Neural cell (in vitro differentiated cells): ENCODE results near the gene C19orf67.

ENCODE experiments used
- CTCF ChIP-seq: fragments of 450-650 bp; IDR thresholded peaks from 2 replicates; pipeline ENCODE4 v1.5.1; 2014; ENCODE audit warnings: antibody characterized with exemption, mild to moderate bottlenecking, moderate library complexity; ENCODE audit not compliant: poor library complexity, severe bottlenecking
- EP300 ChIP-seq: fragments of 450-650 bp; conservative IDR thresholded peaks from 2 replicates; pipeline ENCODE4 v1.6.1; 2014; ENCODE audit warnings: antibody characterized with exemption, mild to moderate bottlenecking, moderate library complexity; ENCODE audit not compliant: poor library complexity, severe bottlenecking
- EZH2 ChIP-seq: fragments of 200-600, 300-800 bp; shearing (Covaris generic), sonication (generic); IDR thresholded peaks from 2 replicates; pipeline ENCODE4 v1.6.1; 2014; ENCODE audit warnings: antibody characterized with exemption, low read length, borderline replicate concordance, mild to moderate bottlenecking; ENCODE audit not compliant: insufficient read depth, poor library complexity, severe bottlenecking
- MXI1 ChIP-seq: fragments of 450-650 bp; conservative IDR thresholded peaks from 2 replicates; pipeline ENCODE4 v1.6.1; 2014; ENCODE audit warnings: antibody characterized with exemption, mild to moderate bottlenecking; ENCODE audit not compliant: poor library complexity, severe bottlenecking
- POLR2AphosphoS5 ChIP-seq: IDR thresholded peaks from 2 replicates; pipeline ENCODE4 v1.6.1; 2012
- RAD21 ChIP-seq: fragments of 450-650 bp; conservative IDR thresholded peaks from 2 replicates; pipeline ENCODE4 v1.6.1; 2014; ENCODE audit warnings: antibody characterized with exemption, mild to moderate bottlenecking, moderate library complexity
- REST ChIP-seq: IDR thresholded peaks from 2 replicates; pipeline ENCODE4 v1.6.1; 2012; ENCODE audit warnings: borderline replicate concordance
- TAF1 ChIP-seq: IDR thresholded peaks from 2 replicates; pipeline ENCODE4 v1.6.1; 2012; ENCODE audit warnings: low read depth

DNA sequence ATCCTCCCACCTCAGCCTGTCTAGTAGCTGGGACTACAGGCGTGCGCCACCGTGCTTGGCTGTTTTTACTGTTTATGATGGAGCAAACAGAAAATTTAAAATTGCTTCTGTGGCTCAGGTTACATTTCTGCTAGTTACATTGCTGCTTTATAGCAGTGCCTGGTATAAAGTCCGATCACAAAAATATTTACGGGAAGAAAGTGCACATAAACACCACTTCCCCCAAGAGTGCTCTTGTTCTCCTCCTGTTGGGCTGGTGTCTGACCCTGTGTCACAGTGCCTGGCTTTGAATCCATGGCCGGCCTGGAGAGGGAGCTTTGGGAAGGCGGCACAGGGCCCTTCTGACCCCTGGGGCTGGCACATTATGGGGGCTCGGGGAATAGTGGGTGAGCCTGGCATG, 20.1 kb upstream of the C19orf67 start:
- no peak for TF ChIP-seq POLR2AphosphoS5
- TF ChIP-seq CTCF = no peak
- TF ChIP-seq RAD21 = no peak
- TF ChIP-seq EP300 = no peak
- no peak for TF ChIP-seq MXI1
- no peak for TF ChIP-seq REST
- no peak for TF ChIP-seq EZH2
- TF ChIP-seq TAF1 = no peak
